CD4-positive, alpha-beta T cell treated with Interleukin-17A for 4 hours (primary cell): ENCODE results near the gene PTPRF.

Source experiments
- DNase-seq: peaks from one replicate; pipeline ENCODE4 v3.0.0-alpha.2; 2020; ENCODE audit warnings: mixed read lengths

PTPRF gene

DNA sequence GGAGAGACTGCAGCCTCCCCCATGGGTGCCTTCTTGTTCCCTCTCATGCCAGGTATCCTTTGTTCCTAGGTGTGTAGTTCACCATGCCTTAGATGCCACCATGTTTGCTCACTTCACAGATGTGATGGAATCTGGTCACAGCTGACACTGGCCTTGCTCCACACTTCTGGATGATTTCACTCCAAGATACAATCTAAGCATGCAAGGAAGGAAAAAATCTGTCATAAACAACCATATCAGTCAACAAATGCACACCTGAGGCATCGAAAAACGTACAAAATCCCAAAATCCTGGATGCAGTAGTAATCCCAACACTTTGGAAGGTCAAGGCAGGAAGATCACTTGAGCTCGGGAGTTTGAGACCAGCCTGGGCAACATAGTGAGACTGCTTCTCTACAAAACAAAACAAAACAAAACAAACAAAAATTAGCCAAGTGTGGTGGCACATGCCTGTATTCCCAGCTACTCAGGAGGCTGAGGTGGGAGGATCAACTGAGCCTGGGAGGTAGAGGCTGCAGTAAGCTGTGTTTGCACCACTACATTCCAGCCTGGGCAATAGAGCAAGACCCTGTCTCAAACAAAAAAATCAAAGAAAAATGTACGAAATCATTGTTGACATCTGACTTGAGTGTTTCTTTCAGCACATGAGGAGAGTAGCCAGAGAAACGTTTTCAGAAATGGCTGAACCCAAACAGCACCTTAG lies 17.1 kb upstream of the PTPRF start:
- DNase-seq = no peak

DNA sequence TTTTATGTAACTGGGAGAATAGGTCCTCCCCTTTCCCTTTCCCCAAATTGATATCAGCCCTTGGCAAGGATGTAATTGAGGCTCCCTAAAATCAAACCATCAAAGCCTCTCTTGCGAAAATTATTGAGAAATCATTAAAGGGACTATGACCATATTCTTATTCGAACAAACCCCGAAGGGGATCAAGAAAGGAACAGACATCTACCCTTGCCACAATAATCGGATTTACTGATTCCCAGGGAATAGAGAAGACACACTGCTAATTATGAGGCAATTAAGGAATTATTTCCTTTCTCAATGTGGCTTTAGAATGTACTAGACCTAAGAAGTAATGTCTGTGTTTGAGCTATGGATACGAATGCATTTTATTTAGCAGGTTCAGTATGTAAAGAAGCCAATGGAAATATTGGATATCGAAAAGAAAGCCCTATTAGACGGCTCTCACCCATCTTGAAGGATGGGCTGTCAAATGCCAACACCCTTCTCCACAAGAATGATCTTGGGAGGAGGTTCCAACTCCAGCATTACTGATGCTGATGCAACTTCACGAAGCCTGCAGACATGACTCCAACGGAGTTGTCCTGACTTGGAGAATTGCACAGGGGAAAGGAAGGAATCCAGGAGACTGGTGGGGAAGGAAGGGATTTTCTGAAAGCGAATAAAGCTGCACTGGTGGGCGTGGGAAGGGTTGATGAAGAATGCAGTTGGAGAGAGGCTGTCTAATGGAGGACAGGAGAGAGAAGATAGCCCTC lies 11.6 kb upstream of the PTPRF start:
- DNase-seq = no peak

DNA sequence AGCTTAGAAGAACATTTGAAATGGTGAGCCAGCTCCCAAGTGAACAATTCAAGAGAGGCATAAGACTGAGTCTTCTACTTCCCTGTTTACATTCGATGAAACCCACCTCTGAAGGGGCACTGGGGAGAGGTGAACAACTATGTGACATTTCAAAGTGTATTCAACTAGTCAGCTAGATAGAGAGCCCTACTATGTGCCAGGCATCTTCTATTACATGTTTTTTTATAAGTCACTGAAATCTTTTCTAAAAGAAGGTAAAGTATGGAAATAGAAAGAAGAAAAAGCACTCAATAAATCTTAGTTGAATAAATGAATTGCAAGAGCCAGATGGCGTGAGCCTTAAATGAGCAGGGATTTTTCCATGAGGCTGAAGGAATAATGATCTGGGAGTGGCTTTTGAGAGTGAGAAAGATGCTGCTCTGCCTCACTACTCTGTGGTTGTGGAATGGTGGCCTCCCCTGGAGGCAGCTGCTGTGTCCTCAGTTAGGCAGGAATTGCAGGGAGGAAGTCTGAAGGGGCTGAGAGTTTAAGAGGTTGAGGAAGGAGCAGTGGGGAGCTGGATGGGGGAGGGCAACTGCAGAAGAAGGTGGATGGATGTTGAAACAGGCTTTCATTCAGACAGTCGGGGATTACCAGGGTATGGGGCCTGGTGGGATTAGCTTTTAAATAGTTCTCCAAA lies 10.4 kb upstream of the PTPRF start:
- DNase-seq = no peak

DNA sequence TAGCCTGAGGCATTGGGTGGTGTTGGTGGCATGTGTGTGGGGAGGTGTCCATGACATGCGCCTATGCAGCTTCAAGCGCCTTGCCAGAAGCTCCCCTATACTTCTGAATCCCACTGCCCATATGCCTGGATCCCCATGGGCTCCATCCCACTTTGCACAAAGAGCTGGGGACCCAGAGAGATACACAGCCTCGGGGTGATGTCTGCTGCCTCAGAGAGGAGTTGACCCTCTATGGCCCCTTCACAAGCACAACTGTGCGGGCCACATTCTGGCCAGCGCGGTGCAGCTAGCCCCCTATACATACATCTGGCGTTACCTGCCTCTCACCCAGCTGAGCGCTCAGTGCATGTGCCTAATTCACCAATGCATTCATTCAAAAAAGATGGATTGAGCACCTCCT lies 9.6 kb upstream of the PTPRF start:
- DNase-seq = no peak

DNA sequence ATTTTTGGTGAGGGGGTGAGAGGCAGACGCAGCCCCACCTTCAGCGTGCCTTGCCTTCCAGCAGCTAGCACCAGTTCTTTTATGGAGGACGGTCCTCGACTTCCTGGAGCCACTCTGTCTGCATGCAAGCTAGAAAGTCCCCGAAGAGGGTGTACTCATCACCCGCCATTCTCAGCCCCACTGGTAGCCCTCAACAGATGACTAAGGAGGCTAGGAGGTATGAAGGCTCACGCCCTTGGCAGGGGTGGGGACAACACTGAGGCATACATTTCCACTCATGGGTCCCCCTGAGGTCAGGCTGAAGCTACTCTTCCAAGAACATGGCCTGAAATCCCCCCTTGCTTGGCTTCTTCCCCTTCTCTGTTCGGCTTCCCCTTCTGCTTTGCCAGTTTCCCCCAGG lies 8.9 kb upstream of the PTPRF start:
- DNase-seq = no peak

DNA sequence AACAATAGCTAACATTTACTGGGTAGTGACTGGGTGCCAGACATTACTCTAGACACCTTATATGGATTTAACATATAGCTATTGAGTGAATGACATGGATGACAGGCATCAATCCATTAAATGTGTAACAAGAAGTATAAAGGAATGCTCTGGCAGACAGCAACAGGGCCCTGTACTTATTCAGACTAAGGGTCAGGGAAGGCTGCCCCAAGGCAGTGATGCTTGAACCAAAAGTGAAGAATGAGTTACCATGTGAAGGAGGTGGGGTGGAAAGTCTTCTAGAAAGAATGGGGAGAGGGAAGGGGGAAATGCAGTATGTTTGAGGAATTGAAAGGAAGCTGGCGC lies 8.3 kb upstream of the PTPRF start:
- DNase-seq = no peak

DNA sequence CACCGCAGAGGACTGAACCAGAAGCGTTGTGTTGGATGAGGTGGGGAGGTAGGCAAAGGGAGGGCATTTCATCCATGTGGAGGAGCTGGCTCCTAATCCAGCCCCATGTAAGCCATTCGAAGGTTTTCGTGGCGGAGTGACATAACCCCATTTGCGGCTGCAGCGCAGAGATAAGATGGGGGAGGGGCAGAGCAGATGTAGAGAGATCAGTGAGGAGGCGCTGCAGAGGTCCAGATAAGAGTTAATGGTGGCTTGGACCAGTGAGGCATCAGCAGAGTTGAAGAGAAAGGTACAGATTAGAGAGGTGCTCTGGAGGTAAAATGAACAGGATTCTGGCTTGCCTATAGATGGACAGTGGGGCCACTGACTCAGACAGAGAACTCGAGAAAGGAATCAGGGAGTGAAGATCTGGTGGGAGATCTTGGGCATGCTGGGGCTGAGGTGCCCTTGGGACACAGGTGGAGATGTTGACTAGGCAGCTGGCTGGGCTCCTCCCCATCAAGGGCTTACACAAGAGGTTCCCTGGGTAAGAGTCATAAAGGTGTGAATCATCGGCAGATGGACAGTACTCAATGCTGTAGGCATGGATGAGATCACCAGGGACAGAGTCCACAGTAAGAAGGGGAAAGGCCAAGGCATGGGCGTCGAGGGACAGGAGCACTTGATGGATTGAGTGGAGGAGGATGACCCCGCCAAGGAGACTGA lies 7.8 kb upstream of the PTPRF start:
- no peak for DNase-seq

DNA sequence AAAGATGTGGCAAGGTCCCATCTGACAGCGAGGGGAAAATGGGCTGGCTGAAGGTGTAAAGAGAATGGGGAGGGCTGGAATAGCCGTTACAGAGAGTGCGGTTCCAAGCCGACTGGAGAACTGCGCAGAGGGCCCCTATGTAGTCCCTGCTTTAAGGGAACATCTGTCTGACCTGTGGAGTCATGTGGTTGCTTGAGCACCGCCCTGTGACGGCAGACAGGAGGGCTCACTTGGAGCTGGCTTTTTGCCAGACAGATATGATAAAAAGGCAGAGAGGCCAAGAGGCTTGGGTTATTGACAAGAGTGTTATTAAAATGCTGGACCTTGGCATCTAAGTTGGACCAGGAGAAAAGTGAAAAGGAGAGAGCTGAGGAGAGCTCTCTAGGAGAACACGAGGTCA lies 5.9 kb upstream of the PTPRF start:
- no peak for DNase-seq

DNA sequence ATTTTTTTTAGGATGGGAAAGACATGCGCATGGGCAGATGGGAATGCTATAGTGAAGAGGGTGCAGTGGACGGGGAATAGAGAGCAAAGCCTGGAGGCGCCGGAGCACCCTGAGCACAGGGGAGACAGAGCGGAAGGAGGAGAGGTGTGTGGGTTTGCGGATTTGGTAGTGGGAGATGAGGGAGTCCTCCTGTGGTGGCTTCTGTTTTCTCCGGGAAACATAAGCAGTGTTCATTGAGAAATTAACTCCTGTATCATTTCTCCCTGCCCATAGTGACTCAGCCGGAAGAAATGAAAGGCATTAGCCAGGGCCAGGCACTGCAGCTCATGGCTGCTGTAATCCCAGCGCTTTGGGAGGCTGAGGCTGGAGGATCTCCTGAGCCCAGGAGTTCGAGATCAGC lies 4.7 kb upstream of the PTPRF start:
- DNase-seq = no peak

DNA sequence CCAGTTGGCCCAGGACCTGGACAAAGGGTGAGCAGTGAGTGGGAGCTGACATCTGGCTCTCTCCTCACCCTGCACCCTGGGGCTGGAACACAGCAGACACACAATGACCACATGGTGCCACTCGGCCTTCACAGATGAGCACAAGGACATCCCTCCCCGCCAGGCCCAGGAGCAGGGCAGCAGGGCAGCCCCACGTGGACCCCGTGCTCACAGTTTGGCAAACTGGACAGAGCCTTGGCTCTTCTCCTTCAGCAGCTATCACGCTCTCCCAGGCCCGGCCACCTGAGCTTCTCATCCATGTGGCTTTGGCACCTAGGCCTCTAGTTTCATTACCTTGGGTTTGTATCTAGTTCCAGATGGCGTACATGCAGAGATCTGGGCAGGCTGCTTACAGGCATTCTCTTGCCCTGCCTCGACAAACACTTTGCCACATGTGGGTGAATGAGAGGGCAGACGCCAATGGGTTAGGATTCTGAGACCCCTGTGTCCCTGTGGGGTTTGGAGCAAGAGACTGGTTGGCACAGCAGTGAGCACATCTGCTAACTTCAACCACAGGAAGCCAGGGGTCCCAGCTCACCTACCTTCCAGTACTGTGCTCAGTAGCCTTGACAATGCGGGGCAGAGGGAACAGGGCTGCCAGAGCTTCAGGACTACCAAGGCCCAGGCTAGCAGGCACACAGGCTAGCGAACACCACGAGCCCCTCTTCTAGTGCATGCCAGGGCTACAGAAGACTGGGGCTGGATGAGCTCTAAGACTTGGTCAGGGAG lies 3.4 kb upstream of the PTPRF start:
- no peak for DNase-seq

DNA sequence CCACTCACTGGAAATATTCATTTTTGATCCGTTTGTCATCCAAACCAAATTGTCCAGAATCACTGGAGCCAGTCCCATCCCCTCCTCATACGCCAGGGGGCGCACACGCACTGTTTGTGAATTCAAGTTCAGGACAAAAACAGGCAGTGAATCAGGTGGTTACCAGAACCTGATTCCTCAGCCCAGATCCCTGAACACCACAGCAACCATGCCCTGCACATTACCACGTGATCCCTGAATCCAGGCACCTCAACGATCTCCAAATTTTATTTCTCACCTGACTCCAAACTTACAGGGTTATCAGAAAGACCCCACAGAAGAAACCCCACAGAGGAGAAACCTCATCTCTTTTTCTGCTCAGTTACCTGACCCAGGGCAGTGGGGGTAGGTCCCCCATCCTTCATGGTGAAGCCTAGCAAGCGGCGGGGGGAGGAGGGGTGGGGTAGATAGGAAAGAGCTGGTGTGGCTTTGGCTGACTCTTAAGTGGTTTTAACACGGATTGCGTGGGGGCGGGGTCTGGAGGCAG lies 1.4 kb upstream of the PTPRF start:
- DNase-seq = peak; percentile 89

DNA sequence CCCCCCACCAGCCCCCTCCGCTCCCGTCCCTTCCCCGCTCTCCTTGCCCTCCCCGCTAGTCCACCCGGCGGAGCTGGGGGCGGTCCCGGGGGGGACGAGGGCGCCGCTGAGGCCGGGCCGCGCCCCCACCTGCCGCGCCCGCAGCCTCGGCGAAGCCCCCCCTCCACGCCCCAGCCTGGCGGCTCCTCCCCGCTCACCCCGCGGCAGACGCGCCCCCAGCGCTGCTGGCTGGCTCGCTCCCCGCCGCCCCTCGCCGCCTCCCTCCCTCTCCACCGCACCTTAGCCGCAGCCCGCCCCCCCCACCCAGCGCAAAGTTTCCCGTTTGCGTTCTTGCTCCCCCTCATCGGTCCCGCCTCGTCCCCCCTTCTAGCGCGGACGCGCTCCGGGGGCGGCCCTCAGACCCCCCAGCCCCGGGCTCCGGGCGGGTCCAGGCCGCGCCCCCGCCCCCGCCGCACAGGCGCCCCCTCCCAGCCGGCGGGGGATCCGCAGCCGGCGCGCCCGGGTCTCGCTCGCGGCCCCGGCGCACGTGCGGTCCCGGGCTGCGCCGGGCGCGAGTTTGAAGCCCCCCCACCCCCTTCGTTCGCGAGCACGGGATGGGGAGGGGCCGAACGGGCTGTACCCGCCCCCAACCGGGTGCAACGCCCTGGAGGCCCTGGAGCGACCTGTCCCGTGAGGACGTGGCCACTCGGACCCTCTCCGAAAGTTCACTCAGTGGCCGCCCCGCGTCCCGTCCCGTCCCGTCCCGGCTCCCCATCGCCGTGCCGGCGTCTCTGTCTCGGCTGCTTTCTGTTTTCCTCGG lies 623 bp downstream of the PTPRF start:
- peak; percentile 19 for DNase-seq

DNA sequence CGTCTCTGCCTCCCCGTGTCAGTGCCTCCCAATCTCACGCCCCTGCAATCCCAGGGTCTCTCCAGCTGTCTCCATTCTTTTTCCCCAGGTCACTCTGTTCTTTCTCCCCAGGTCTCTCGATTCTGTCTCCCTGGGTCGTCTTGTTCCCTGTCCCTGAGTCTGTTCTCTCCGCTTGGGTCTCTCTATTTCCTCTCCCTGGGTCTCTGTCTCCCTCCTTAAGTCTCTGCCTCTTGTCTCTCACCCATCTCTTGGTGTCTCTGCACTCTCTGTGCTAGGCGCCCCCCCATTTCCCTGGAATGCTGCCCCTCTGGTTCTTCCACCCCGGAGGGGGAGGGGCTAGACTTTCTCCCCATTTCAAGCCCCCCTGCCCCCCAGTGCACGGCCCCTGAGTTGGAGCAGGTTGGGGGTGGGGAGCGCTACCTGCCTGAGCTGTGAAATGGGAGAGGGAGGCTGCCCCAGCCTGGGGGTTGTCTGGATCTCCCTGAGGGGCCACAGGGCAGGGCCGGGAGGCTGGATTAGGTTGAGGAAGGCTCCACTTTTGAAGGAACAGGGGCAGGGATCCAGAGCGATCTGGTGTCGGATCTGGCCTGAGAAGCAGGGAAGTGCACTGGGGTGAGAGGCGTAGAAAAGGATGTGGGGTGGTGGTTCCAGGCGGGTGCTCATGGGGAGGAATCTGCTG lies 1.4 kb downstream of the PTPRF start:
- no peak for DNase-seq

DNA sequence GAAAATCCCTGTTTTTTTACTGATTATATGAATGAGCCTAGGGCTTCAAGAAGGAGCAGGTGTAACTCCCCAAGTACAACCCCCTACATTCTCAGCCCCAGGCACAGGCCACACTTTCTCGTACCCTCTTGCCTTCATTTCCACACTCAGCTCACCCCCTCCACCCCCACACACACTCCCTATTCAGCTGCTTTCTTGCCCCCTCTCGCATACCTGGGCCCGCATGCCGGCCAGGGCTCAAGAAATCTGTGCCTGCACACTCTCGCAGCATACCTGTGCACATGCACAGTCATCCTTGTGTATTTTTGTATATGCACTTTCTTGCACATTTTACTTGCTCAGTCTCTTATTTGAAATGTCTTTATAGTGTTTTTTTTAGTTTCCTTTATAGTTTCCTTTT lies 2.0 kb downstream of the PTPRF start:
- DNase-seq = no peak

DNA sequence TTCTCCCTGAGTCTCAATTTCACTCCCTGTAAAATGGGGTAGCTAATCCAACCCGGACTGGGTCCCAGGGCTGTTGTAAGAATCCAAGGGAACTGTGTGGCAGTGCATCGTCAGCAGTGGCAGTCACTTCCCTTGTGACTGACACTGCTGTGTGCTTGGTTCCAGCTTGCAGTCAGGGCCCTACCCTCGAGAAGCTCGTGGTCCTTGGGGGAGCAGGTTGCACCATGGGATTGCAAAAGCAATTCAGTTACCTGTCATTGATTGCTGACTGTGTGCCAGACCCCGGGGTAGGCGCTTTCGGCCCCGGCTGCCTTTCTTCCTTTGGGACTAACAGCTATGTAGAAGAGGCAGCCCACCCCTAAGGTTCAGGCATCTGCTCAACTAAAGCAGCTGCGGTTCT lies 2.9 kb downstream of the PTPRF start:
- no peak for DNase-seq

DNA sequence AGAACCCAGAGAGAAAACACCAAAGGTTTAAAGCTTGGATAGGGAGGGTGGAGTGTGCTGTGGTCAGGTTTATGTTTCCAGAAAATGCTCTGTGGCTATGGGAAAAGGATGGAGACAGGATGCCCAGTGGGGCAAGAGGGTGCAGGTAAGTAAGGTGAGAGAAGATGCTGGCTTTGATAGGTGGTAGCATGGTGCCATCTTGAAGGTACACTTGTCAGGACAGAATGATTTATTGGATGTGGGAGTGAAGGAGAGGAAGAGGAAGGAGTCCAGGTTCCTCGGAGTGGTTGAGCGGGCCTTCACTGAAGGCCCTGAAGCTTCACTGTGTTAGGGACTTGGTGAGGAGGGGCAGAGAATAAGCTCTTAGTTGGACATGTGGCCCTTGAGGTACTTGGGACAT lies 3.6 kb downstream of the PTPRF start:
- no peak for DNase-seq

DNA sequence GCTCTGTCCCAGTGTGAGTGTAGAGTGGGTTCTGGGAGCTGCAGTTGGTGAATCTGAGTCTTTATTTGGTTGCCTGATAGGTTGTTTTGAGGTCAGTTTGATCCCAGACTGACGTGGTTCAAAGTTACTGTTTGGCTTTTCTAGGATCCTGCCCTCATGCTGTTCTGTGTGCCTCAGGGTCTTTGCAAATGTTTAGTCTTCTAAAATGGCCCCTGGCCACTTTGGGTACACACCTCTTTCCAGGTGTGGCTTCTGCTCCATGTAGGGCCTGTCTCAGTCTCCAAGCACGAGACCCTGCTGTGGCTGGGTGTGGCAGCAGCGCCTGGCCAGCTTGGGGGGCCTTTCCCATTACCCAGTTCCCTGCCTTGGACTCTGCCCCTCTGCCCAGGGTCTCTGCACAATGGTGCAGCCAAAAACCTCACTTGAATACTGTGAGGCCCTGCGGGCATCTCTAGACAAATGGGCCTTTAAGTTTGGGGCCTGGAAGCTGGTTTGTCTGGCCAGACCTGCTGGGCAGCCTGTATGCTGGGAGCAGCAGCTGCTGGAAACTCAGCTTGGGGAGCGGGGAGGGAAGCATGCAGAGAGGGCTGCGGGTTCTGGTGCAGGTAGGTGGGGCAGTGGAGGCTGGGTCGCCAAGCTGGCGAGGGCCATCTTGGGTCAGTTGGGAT lies 5.6 kb downstream of the PTPRF start:
- DNase-seq = no peak

DNA sequence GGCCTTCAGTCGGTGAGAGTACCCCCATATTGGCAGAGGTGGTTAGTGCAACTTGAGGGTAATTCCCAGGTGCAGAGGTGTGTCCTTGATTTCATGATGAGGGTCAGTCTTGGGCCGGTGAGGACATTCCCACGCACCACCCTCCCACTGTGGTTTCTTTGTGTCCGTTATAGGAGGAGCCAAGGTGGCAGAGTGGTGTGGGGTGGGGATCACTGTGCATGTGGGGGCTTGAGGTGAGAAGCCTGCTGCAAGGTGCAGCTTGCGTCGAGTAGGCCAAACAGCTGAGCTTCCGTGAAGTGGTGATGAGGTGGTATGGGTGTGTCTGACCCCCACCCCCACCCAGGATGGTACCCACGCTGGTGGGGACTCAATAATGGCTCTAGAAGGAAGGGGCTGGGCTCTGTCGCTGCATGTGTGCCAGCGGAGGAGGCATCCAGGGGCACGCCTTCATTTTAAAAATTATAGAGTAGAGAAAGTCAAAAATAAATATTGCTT lies 6.2 kb downstream of the PTPRF start:
- DNase-seq = no peak

DNA sequence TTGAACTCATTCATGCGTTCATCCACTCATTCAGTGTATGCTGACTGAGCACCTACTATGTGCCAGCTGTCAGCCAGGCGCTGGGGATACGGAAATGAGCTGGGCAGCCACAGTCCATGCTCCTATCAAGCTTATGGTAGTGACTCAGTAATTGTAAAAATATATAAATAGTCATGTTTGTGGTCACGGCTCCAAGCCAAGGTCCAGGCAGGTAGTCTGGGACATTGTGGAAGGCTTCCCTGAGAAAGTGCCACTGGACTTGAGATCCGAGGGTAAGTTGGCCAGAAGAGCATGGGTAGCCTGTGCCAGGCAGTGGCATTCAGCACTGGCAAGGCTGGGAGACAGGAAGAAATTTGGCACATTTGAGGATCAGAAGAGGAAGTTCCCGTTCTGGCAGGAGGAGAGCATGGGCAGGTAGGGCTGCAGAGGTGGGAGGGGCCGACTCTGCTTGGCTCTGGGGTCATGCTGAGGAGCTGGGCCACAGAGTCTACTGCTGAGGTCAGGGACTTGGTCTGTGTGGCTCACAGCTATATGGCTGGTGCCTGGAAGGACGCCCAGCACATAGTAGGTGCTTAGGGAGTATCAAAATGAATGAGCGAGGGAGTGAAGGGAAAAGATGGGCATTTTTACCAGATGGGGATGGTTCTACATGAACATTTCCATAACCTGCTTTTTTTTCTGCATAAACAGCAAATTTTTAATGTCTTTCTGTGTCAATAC lies 6.9 kb downstream of the PTPRF start:
- no peak for DNase-seq

DNA sequence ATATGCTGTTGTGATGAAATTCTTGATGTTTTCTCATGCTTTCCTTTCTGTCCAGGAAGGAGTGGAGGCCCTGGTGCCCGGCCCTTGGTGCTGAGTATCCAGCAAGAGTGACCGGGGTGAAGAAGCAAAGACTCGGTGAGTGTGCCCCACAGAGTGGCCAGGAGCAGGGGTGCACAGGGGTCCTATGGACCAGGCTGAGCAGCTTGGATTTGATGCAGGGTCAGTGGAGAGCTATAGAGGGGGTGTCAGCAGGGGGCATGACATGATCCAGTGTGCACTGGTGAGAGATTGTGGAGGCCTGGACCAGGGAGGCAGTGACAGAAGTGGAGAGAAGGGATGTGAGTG lies 7.4 kb downstream of the PTPRF start:
- DNase-seq = no peak
